Adrenal gland (tissue), 12 donors: ENCODE results near the gene ZNF334. TPM values are rescaled to one million over a fixed set of nuclear protein-coding genes. Genes with fewer than 3 reads are reported as not detected.

ENCODE experiments used
- DNase-seq, 7 donors: peaks; one replicate each; pipeline ENCODE4 v3.0.0-alpha.2; 2019 to 2020
- H3K27ac ChIP-seq, 5 donors: fragments of 200-600 bp; sonication (generic) in 4 of 5; 1 replicate in 3 of 5; 2 replicates in 2 of 5; pipeline versions ENCODE4 v1.5.1 to v1.8.0; 2016 to 2020; ENCODE audit warnings: mild to moderate bottlenecking in 1 of 5
- H3K27me3 ChIP-seq: fragments of 200-600 bp; 2 replicates; pipeline ENCODE4 v1.8.0; 2021
- H3K36me3 ChIP-seq, 2 donors: fragments of 200-600 bp; replicated peaks in 1 of 2; 1 replicate in 1 of 2; 2 replicates in 1 of 2; pipeline versions ENCODE4 v1.5.1 to v1.8.0; 2018 to 2022
- H3K4me1 ChIP-seq, 2 donors: fragments of 200-600 bp; replicated peaks in 1 of 2; 1 replicate in 1 of 2; 2 replicates in 1 of 2; pipeline versions ENCODE4 v1.5.1 to v1.8.0; 2018 to 2021
- H3K4me3 ChIP-seq, 4 donors: fragments of 200-600 bp; sonication (generic) in 3 of 4; one replicate each; pipeline ENCODE4 v1.5.1; 2016 to 2018
- H3K9me3 ChIP-seq, 3 donors: fragments of 200-600 bp; sonication (generic) in 1 of 3; replicated peaks in 1 of 3; 1 replicate in 2 of 3; 2 replicates in 1 of 3; pipeline versions ENCODE4 v1.5.1 to v1.8.0; 2016 to 2021
- POLR2A ChIP-seq, 2 donors: fragments of 450-650 bp; IDR thresholded peaks; one replicate each; pipeline ENCODE4 v1.6.1; 2017; ENCODE audit warnings: antibody characterized with exemption in 2 of 2, mild to moderate bottlenecking in 2 of 2, moderate library complexity in 1 of 2
- WGBS, 4 donors: extraction: QIAGEN DNeasy Blood & Tissue Kit in 2 of 4; methylation state at CpG; one replicate each; pipeline versions ENCODE4 v1.1.5 to v1.1.7; 2013 to 2017; 5-methylcytosine and 5-hydroxymethylcytosine counted together
- intact Hi-C, 2 donors: fragments of 100-400 bp; cut with DNase I; formaldehyde crosslinking; loops; one replicate each; pipeline versions ENCODE4 v1.14.1 to v1.15.0; 2022 to 2023
- polyA plus RNA-seq, 3 donors: library from polyadenylated mRNA; stranded (reverse); fragments of 200-250 nt in 2 of 3; fragments of 350-450 nt in 1 of 3; fragmentation: Illumina TruSeq in 1 of 3; extraction: RNeasy Lipid Tissue Mini Kit (QIAGEN cat#74804) in 1 of 3; gene quantifications; one replicate each; pipeline ENCODE4 v1.2.3, GENCODE V29; 2013 to 2014
- total RNA-seq, 9 donors: library from RNA; depleted of rRNA in 4 of 9; stranded (reverse); fragments of >200 nt in 4 of 9; fragments of 120-200 nt in 1 of 9; fragmentation: NEBNext Ultra II Directional in 1 of 9; extraction: Animal tissue kit (Norgen Biotek cat#: 25700) in 1 of 9; gene quantifications; one replicate each; pipeline versions ENCODE4 v1.1.0 to v1.2.4, GENCODE V29; 2013 to 2023
- TF ChIP-seq, protein P1 (sequence below), 6 experiments: fragments of 450-650 bp in 4 of 6; fragments of 200-600 bp in 2 of 6; sonication (generic) in 1 of 6; IDR thresholded peaks; 1 replicate in 5 of 6; 2 replicates in 1 of 6; pipeline versions ENCODE4 v1.5.1 to v1.8.0; 2016 to 2021; ENCODE audit warnings: antibody characterized with exemption in 6 of 6, mild to moderate bottlenecking in 2 of 6, moderate library complexity in 1 of 6
- donor health status: healthy with polysubstance abuse.
- donor health status: Bipolar disorder and iron deficiency.
- donor health status: DM: yes; HTN: yes; CAD: no.
- donor health status: DM: no; HTN: no; CAD: no.
- donor health status: DM: no; HTN: no; CAD: no.
- donor health status: DM: yes; HTN: yes; CAD: no.

The ZNF334 gene
- total and polyA plus RNA-seq, 12 donors = 1.0 to 22.2 (median 7.2) TPM

DNA sequence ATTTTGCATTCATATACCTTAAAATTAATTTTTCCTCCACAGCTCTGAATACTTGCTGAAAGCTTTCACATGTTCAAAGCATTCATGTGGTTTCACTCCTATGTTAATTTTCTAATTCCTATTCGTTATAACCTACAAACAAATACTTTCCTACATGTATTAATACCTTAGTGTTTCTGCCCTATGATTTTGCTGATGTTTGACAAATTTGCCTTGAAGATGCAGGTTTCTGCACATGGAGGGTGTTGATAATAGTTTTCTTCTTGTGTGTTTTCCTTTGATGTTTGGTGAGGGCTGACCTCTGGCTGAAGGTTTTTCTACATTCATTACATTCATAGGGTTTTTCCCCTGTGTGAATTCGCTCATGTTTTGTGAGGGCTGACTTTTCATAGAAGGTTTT, 57.6 kb downstream of the ZNF334 start:
- H3K4me3 ChIP-seq = no peak overlapping the region
- intact Hi-C loops = no loop called here
- WGBS, 4 donors = 79 to 89% (median 86%) methylated on average over 2 of the region's 2 CpGs

More for the DNA sequence above, 57.6 kb downstream of the ZNF334 start:
- H3K4me1 ChIP-seq = no peaks in the 10 kb centered on the region
- TF ChIP-seq POLR2A (IDR thresholded peaks at IDR 0.05) = no peak
- TF ChIP-seq, protein P1, sequence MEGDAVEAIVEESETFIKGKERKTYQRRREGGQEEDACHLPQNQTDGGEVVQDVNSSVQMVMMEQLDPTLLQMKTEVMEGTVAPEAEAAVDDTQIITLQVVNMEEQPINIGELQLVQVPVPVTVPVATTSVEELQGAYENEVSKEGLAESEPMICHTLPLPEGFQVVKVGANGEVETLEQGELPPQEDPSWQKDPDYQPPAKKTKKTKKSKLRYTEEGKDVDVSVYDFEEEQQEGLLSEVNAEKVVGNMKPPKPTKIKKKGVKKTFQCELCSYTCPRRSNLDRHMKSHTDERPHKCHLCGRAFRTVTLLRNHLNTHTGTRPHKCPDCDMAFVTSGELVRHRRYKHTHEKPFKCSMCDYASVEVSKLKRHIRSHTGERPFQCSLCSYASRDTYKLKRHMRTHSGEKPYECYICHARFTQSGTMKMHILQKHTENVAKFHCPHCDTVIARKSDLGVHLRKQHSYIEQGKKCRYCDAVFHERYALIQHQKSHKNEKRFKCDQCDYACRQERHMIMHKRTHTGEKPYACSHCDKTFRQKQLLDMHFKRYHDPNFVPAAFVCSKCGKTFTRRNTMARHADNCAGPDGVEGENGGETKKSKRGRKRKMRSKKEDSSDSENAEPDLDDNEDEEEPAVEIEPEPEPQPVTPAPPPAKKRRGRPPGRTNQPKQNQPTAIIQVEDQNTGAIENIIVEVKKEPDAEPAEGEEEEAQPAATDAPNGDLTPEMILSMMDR (IDR thresholded peaks at IDR 0.05) = no peak
- no peaks in the 10 kb centered on the region for H3K27me3 ChIP-seq
- no peak overlapping the region for H3K27ac ChIP-seq
- no peaks in the 10 kb centered on the region for H3K9me3 ChIP-seq
- H3K36me3 ChIP-seq = no peaks in the 10 kb centered on the region
- no peak for DNase-seq

Other genes starting within 250 kb of the ZNF334 start
- 1 to 10 TPM in 2 of 9 donors, under 1 TPM in 3, not detected in 4; 0.19 to 2.9 (median 0.71) TPM for gene CDH22, start 205.1 kb downstream of the ZNF334 start, total RNA-seq
- 1 to 10 TPM in 2 of 3 donors, under 1 TPM in 1; 0.77 to 2.3 (median 1.2) TPM for gene CDH22, start 205.1 kb downstream of the ZNF334 start, polyA plus RNA-seq
- 10 to 100 TPM; 42.4 to 69.0 (median 52.6) TPM for gene ELMO2, start 106.9 kb downstream of the ZNF334 start, total RNA-seq
- gene ELMO2, start 106.9 kb downstream of the ZNF334 start, polyA plus RNA-seq = 10 to 100 TPM; 36.2 to 55.1 (median 38.3) TPM
- gene OCSTAMP, start 37.1 kb upstream of the ZNF334 start, total RNA-seq = under 1 TPM in 1 of 9 donors, not detected in 8; 0.17 TPM
- under 1 TPM in 1 of 3 donors, not detected in 2; 0.16 TPM for gene OCSTAMP, start 37.1 kb upstream of the ZNF334 start, polyA plus RNA-seq
- 10 to 100 TPM in 1 of 9 donors, 1 to 10 TPM in 8; 1.6 to 11.2 (median 4.4) TPM for gene SLC13A3, start 137.9 kb upstream of the ZNF334 start, total RNA-seq
- 1 to 10 TPM; 1.5 to 4.2 (median 1.9) TPM for gene SLC13A3, start 137.9 kb upstream of the ZNF334 start, polyA plus RNA-seq
- 10 to 100 TPM in 8 of 9 donors, 1 to 10 TPM in 1; 9.7 to 35.0 (median 18.4) TPM for gene TP53RK, start 175.9 kb upstream of the ZNF334 start, total RNA-seq
- 10 to 100 TPM in 1 of 3 donors, 1 to 10 TPM in 2; 8.9 to 19.8 (median 9.2) TPM for gene TP53RK, start 175.9 kb upstream of the ZNF334 start, polyA plus RNA-seq
- gene SLC2A10, start 196.1 kb upstream of the ZNF334 start, total RNA-seq = 10 to 100 TPM in 8 of 9 donors, 1 to 10 TPM in 1; 8.5 to 27.3 (median 15.3) TPM
- 10 to 100 TPM in 2 of 3 donors, 1 to 10 TPM in 1; 7.2 to 11.8 (median 10.5) TPM for gene SLC2A10, start 196.1 kb upstream of the ZNF334 start, polyA plus RNA-seq